SK-N-MC (cell line): ENCODE results near the gene QKI.

Experiments used
- EZH2 ChIP-seq: fragments of 200-600 bp; sonication (generic); IDR thresholded peaks from one replicate; pipeline ENCODE4 v1.6.1; 2017; ENCODE audit warnings: antibody characterized with exemption
- FOXP2 ChIP-seq: optimal IDR thresholded peaks from 2 replicates; pipeline ENCODE3; 2011; ENCODE audit warnings: mild to moderate bottlenecking, moderate library complexity; ENCODE audit not compliant: insufficient read depth; ENCODE audit errors: extremely low read length, control extremely low read depth
- POLR2AphosphoS5 ChIP-seq: IDR thresholded peaks from 2 replicates; pipeline ENCODE4 v1.6.1; 2012; ENCODE audit warnings: mild to moderate bottlenecking, low read depth, low read length, borderline replicate concordance

- TF ChIP-seq POLR2AphosphoS5 (no peak), EZH2 (no peak), FOXP2 (no peak)
Measured at GRCh38 chr6:163572612-163573011, 158.1 kb downstream of the QKI start.
